NCI-H2107 treated with DMSO at 0.1 percent for 48 hours (cell line): ENCODE results near the gene ZBED4.

ENCODE experiments used
- DNase-seq: peaks from one replicate; lab custom pipeline; 2025; ENCODE audit not compliant: unreplicated experiment; lab: John Stamatoyannopoulos, UW

Gene ZBED4

DNA sequence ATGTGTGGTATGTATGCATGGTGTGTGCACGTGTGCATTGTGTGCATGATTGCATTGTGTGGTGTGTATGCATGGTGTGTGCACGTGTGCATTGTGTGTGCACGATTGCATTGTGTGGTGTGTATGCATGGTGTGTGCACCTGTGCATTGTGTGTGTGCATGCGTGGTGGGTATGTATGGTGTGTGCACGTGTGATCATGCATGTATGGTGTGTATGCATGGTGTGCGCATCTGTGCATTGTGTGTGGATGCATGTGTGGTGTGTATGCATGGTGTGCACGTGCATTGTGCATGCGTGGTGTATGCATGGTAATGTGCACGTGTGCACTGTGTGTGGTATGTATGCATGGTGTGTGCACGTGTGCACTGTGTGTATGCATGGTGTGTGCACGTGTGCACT, 47.8 kb downstream of the ZBED4 start:
- DNase-seq: no peak

DNA sequence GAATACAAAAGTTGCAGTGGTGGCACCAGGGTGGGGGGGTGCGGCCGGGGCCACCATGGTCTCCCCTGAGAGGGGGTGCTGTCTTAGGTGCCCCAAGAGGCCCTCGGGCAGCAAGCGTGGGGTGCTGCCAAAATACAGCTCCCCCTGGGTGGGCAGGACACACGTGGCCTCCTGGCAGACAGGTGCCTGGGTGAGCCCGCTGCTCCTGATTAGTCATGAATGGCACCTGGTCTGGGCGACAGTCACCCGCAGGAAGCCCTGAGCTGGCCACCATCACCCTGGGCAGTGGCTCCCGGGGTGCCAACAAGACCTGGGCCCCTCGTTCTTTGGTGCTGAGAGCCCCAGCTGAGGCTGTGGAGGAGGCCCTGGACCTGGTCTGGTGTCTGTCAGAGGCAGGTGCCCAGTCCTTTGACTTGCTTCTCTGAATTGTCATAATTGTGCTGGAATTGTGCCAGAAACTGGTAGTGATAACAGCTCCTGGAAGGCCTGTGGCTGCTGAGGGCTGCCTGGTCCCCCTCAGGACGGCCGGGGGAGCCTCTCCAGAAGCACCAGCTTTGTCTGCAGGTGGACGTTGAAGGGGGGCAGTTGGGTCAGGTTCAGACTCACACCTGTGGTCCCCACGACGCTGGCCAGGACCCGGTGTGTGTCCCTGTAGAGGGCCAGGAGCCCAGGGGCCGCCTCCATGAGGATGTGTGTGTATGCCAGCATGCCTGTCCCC, 49.8 kb downstream of the ZBED4 start:
- DNase-seq: peak; percentile 72

DNA sequence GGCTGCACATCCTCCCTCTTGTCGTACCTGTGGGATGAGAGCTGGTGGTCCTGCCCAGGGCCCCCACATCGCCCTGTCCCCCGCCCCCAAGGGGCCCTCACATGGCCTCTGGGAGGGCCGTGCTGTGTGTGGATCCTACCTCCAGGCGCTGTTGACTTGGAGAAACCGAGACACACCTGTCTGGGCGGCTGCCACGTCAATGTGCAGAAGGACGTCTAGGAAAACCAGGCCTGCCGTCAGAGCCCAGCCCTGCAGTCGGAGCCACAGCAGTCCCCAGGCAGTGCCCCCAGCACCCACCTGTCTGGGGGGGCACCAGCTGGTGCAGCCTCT, 50.4 kb downstream of the ZBED4 start:
- DNase-seq: no peak

DNA sequence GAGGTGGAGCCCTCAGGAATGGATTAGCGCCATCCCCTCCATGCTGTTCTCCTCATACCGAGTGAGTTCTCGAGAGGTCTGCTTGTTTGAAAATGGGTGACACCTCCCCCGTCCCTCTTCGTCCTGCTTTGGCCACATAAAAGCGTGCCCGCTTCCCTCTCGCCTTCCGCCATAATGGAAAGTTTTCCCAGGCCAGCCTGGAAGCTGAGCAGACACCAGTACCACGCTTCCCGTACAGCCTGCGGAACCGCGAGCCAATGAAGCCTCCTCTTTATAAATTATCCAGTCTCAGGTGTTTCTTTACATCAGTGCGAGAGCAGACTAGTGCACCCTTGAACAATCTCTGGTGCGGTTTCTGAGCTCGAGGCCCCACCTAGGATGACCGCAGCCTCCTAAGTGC, 51.8 kb downstream of the ZBED4 start:
- no peak for DNase-seq

DNA sequence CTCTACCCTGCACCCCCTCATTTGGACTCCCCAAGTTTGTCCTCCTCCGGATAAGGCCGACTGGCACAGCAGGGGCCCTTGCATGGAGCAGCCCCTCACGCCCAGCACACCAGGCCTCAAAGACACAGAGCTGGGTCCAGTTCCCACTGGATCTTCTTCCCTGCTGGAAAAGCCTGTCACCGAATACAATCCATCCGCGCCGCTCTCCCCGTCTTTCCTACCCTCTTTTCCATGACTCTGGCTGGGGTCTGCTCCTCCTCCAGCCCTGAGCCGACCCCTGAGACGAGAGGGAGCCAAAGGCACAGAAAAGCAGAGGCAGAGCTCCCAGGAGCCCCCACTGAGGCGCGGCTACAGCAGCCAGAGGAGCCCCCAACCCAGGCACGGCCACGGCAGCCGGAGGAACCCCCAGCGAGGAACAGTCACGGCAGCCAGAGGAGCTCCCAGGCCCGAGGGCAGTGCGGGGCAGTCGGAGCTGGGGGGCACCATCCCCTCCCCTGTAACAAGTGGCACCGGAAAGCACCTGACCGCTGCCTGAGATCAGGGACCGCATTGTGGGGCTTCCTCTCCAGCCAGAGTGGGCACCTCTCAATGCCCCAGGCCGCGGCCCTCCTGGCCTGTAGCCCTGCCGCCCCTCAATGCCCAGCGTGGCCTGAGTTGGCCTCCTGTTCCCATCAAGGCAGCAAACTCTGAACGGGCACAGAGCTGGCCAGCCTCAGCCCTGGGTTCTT, 52.6 kb downstream of the ZBED4 start:
- no peak for DNase-seq

DNA sequence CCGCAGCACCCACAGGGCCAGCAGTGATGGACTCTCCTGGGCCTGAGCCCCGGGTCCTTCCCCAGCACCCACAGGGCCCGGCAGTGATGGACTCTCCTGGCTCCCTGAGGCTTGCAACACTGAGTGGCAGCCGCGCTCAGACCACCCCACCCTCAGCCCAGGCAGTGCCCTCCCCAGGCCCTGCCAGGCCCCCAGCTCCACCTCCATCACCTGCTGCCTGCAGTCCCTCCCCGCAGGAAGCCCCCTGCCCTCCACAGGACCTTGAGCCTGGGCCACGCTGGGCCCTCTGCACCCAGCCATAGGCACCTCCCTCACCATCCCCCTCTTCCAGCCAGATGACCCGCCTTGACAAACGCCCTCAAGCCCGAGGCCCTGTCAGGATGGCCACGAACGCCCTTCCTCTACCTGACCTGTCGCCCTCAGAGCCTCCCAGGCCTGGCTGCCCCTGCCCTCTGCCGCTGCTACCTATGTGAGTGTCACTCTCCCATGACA, 53.2 kb downstream of the ZBED4 start:
- DNase-seq: no peak

DNA sequence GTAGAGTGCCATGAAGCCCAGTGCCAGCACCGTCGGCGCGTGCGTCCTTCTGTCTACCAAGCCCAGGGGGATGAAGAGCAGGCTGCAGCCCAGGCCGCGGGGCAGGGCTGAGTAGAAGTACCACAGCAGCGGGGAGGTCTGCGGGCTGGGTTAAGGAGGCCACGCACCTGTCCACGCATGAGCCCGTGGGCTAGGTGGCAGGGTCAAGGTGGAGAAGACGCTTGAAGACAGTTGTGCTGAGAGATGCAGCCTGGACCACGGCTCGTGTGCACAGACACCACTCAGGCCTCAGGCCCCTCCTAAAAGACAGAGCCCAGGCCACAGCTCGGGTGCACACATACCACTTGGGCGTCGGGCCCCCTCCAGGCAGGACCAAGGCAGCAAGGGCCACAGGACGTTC, 54.2 kb downstream of the ZBED4 start:
- no peak for DNase-seq

DNA sequence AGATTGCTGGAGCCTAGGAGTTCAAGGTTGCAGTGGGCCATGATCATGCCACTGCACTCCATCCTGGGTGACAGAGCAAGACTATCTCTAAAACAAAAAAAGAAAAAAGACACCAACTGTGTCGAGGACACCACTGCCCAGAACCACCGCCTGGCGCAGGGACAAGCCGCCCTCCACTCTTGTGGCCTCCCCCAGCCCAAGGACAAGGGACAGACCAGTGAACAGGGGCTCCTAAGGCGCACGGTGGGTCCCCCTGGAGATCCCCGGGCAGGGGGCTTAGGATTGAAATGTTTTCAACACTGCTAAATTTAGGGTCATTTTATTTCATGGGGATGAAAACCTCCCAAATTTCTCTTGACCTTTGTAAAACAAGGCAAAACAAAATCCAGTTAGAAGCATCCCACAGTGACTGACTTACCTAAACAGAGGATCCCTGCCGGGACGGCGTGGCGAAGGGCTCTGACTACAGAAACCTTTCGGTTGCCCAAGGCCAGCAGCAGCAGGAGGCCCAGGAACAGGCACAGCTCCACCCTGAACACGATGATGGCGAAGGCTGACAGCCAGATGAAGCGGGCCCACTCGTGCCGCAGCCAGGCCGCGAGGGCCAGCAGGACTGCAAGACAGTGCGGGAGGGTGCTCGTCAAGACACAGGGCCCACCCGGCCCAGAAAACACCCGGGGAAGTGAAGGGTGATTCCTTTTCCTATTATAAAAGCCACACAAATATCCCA, 56.0 kb downstream of the ZBED4 start:
- no peak for DNase-seq

DNA sequence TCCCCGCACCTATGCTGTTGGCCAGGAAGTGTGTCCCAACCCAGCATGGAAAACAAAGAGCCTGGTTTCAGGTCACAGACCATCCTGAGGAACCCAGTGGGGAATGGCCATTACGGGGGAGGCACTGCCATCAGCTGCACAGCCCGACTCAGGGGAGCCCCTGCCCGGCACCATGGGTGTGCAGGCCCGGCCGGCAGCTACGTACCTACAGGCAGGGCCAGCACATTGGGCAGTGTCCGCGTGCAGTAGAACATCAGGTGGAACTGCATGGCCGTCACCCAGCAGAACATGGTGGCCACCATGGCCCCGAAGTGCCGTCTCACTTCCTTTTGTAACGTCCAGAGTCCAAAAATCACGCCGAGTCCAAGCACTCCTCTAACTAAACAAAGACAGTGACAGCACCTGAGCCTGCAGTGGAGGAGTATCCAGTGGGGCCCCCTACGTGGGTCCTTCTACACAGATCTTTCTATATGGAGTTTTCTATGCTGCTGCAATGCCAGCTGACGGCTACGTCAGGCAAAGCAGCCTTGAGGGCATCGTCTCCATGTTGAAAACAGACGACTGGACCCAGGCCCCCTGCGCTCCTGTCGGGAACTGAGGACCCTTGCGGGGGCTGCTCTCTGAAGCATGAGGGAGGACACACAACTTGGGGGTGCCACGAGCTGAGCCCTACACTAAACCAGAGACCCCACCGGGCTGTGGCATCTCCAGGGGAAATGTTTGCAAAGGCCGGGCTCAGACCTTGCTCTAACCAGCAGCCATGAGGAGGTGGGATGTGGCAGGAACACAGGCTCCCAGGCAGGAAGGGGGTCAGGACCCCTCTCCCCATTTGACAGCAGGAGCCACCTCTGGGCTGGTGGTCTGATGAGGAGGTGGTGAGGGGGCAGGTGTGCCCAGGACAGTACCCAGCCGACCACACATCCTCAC, 56.8 kb downstream of the ZBED4 start:
- DNase-seq: no peak

DNA sequence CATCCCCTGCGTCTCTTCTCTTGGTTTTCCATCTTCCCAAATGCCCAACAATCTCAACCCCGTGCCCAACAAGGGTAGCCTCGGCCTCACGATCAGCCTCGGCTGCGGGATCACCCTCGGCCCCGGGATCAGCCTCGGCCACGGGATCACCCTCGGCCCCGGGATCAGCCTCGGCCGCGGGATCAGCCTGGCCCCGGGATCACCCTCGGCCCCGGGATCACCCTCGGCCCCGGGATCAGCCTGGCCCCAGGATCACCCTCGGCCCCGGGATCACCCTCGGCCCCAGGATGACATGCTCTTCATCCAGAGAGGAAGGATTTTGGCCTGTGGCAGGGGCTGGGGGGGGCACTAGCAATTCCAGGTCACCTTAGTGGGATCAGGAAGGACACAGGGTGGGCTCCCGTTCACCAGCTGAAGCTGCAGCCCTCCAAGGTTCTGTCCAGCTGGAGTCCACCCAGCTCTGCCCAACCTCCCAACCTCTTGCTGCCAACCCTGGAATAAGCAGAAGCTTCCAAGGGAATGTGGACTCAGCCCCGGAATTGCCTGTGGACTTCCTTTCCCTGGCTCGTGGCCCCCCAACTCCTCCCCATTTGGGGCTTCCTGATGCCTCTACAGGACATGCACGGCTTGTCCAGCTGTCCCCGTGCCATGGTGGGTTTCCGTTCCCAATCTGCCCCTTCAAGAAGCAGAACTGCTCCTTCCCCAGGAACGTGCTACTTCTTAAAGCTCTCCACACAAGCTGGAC, 58.4 kb downstream of the ZBED4 start:
- no peak for DNase-seq

DNA sequence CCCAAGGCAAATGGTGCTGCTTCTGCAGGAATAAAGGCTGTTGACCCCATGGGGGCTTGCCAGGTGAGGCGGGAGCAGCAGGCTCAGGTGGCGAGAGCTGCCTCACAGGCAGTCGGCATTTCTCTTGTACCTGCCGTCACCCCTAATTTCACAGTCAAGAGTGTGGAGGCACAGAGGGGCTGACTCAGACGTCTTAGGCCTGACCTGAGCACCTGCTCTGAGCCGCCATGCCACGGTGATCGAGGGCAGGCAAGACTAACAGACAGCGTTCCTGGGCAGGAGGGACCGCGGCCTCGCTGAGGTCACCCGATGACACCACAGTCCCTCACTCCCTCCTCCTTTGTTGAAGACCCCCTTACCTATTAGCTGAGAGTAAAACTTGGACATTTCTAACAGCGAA, 59.4 kb downstream of the ZBED4 start:
- DNase-seq: no peak

DNA sequence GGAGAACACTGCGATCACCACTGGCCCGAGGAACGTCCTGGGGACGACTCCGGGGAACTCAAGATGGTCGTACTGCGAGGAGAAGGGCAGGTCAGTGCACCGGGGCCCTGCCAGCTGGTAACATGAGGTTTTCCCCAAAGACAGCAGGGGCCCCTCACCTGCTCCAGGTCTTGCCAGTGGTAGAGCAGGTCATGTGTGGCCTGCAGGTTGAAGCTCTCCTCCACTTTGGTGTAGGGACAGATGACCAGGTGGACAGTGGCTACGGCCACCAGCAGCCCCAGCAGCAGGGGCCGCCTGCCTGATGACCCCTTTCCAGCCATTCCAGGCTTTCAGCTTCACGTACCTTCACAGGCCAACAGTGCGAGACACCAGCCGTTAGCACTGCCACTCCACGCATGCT, 59.8 kb downstream of the ZBED4 start:
- DNase-seq: no peak

DNA sequence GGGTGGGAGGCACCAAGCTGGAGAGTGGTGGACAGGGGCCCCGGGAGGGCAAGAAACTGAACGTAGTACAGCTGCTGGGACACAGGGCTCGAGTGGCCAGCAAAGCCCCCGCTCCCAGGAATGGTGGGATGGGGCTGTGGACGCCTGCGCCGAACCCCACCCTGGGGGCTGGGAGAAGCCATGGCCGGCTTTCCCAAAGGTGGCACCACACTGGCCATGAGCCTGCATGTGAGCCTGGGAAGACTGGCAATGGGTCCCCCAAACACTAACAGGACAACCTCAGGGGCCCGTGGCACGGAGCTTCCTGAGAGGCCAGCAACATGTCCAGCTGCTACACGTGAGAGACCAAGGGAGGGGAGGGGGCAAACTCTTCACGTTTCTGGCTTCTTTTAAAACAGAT, 60.6 kb downstream of the ZBED4 start:
- DNase-seq: no peak

DNA sequence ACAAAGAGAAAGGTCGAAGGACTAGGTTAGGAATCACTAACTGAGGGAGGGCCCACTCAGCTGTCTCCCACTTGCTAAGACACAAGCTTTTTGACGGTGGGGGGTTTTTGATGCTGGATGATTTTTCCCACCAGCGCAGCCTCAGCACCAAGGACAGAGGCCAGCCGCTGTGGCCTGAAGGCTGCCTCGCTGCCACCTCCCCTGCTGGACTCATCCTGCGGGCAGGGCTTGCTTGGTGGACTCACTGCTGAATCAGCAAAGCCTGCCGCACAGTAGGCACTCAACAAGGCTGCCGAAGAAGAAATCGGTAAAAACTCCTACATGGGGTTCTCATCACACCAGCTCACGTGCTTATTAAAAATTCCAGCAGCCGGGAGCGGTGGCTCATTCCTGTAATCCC, 62.0 kb downstream of the ZBED4 start:
- DNase-seq: no peak

DNA sequence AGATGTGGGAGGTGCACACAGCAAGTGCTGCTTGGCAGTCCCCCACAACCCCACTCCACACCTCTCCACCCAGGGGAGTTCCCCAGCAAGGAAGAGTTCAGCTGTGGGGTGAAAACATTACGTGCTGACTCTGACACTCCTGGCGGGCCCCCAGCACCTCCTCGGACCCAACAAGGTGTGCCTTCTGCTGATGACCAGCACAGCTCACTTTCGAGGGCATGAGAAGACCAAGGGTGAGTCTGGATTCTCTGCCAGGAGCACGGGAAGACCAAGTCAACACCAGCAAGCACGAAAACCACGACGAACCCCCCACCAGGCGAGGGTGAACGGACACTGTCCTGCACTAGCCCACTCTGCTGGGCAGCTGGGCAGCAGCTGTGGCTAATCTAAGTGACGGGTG, 63.2 kb downstream of the ZBED4 start:
- no peak for DNase-seq

DNA sequence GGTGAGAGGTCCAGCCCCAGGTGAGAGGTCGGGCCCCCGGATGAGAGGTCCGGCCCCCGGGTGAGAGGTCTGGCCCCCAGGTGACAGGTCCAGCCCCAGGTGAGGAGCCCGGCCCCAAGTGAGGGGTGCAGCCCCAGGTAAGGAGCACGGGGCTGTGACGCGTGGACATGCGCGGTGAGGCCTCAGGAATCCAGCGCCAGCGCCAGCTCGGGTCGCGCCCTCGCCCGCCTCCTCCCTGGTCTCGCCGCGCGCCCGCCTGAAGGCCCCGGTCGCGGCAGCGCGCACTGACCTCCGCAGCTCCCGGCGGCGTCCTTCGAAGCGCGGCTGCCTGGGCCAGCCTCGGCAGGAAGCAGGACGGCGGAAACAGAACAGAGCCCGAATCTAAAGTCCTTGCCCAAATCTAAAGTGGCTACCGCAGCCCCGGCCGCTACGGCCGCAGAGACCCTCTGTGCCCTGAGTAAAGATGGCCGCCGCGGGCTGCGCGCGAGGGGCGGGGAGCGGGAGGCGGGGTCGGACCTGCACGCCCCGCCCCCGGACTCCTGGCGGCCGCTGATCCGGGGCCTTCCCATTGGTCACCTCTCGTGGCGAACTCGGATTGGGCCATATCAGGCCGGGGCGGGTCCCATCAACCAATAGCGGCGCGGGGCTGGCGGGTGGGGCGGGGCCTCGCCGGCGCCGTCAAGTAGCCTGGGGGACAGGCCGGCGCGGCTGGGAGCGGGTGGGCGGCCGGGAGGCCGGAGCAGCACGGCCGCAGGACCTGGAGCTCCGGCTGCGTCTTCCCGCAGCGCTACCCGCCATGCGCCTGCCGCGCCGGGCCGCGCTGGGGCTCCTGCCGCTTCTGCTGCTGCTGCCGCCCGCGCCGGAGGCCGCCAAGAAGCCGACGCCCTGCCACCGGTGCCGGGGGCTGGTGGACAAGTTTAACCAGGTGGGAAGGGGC, 64.6 kb downstream of the ZBED4 start, which contains the start of the genes ALG12 and CRELD2:
TSS of gene ALG12 (minus strand) at position 465 of the 937 bp plus-strand sequence. CDS start 4,673 bp downstream, outside the sequence.
TSS of gene CRELD2 (plus strand) at position 661 of the 937 bp plus-strand sequence. CDS start at position 797, 136 bp downstream.
- peak; percentile 49 for DNase-seq

DNA sequence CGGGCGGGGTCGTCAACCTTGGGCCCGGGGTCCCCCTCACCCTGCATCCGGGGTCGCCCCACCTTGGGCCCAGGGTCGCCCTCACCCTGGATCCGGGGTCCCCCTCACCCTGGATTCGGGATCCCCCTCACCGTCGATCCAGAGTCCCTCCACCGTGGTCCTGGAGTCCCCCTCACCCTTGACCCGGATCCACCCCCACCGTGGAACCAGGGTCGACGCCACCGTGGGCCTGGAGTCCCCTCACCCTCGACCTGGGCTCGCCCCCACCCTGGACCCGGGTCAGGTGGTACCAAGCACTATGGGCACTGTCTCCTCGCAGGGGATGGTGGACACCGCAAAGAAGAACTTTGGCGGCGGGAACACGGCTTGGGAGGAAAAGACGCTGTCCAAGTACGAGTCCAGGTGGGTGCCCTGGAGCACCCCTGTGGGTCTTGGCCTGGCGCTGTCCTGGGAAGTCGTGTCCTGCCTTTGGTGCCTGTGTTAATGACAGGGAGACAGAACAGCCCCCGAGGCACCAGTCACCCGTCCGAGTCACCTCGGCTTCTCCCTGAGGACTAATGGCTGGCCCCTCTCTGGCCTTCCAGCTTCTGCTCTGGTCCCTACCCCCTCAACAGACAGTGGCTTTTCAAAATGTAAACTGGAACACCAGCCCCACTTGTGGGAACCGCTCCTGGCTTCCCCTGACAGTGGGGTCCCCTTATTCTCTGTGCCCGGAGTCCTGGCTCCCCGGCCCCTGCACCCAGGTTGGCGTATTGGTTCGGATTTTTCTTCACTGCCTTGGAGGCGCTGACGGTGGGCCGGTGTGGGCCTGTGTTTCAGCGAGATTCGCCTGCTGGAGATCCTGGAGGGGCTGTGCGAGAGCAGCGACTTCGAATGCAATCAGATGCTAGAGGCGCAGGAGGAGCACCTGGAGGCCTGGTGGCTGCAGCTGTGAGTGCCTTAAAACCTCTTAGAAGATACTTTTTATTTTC, 65.6 kb downstream of the ZBED4 start:
- no peak for DNase-seq

DNA sequence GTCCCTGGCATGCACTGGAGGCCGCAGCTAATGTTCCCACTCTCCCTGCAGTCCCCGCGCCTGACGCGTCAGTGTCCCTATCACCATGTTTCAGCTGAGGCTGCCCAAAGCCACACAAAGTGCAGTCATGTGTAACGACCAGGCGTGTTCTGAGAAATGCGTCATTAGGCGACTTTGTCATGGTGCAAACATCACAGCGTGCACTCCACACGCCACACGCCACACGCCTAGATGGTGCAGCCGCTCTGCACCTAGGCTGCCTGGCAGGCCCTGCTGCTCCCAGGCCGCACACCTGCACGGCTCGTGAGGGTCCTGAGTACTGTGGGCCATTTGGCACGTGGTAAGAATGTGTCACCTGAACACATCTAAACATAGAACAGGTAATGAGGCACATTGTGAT, 67.2 kb downstream of the ZBED4 start:
- no peak for DNase-seq
